Measurements from ENCODE around the gene MTR.

DNA sequence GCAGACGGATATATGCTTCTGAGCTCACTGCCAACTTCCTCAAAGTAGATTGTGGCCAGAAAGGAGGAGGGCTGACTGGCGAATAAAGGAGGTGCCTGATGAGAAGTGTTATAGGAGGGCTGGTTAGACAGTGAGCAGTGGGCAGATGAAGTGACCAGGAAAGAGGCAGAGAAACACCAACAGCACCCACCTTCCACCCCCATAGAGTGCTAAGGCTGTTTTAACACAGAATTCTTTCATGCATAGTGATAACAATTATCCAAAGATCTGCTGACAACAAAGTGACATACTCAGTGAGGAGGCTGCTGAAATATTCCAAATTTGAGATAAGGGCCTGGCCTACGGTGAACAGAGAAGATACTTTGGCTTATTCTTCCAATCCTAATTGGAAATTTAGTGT lies 21.2 kb upstream of the MTR start:
- TF ChIP-seq ZBTB7A (IDR thresholded peaks at IDR 0.05; ENCODE audit: low read depth): no peak
- TF ChIP-seq TEAD4 (IDR thresholded peaks at IDR 0.05): no peak
- TF ChIP-seq, protein P1, sequence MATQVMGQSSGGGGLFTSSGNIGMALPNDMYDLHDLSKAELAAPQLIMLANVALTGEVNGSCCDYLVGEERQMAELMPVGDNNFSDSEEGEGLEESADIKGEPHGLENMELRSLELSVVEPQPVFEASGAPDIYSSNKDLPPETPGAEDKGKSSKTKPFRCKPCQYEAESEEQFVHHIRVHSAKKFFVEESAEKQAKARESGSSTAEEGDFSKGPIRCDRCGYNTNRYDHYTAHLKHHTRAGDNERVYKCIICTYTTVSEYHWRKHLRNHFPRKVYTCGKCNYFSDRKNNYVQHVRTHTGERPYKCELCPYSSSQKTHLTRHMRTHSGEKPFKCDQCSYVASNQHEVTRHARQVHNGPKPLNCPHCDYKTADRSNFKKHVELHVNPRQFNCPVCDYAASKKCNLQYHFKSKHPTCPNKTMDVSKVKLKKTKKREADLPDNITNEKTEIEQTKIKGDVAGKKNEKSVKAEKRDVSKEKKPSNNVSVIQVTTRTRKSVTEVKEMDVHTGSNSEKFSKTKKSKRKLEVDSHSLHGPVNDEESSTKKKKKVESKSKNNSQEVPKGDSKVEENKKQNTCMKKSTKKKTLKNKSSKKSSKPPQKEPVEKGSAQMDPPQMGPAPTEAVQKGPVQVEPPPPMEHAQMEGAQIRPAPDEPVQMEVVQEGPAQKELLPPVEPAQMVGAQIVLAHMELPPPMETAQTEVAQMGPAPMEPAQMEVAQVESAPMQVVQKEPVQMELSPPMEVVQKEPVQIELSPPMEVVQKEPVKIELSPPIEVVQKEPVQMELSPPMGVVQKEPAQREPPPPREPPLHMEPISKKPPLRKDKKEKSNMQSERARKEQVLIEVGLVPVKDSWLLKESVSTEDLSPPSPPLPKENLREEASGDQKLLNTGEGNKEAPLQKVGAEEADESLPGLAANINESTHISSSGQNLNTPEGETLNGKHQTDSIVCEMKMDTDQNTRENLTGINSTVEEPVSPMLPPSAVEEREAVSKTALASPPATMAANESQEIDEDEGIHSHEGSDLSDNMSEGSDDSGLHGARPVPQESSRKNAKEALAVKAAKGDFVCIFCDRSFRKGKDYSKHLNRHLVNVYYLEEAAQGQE (IDR thresholded peaks at IDR 0.05; ENCODE audit: low read depth): no peak
- TF ChIP-seq TAF1 (IDR thresholded peaks at IDR 0.05; ENCODE audit: low read depth): no peak
- no peak for TF ChIP-seq TCF12 (IDR thresholded peaks at IDR 0.05; ENCODE audit: low read depth)
- TF ChIP-seq YY1 (IDR thresholded peaks at IDR 0.05; ENCODE audit: low read depth): no peak
- TF ChIP-seq NFIC (IDR thresholded peaks at IDR 0.05): no peak
- no peak for TF ChIP-seq CEBPB (IDR thresholded peaks at IDR 0.05)
